ENCODE data around the gene TUBA4A. TPM values are rescaled to one million over a fixed set of nuclear protein-coding genes. Genes with fewer than 3 reads are reported as not detected.
A peak's percentile ranks its signal among the peaks of the same experiment; 100 is the strongest.

Gene TUBA4A
- total RNA-seq, 1 donor from 2014 or later = 18.0 TPM

DNA sequence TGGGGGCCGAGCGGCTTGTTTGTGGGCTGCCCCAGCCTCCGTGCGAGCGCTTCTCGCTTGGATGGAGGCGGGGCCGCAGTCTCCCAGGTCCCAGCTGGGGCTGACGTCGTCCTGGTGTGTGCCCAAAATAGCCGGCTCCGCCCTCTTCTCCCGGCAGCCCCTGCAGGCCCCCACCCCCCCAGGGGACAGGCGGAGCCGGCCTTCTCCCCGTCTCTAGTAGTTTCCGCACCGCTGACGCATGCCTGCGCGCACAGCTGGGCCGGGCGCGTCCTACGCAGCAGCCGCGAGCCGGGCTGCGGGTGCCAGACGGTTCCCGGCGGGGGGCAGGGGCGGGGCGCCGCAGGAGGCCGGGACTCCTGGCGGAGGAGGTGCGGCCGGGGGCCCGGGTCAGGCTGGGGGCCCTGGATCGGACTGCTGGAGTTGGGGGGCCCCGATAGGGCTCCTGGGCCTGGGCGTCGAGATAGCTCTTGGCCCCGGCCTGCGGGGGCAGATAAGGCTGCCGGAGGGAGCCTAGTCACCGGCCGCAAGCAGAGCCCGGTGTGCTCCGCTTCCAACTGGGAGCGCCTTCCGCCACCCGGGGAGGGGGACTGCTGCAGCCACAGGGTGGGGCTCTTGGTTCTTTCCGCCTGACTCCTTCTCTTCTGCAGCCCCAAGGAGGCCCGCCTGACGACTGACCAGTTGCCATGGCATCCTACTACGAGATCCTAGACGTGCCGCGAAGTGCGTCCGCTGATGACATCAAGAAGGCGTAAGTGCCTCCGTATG lies 25.6 kb upstream of the TUBA4A start, which contains the start of gene DNAJB2:
Gene DNAJB2 (plus strand): TSS at position 216 of the 765 bp plus-strand sequence. CDS start 468 bp downstream, at position 684.
- Mint-ChIP-seq H3K9me3 (ENCODE audit: unreplicated experiment) (no peaks in the 10 kb centered on the region), H3K27ac (ENCODE audit: unreplicated experiment) (peak within 1 kb of the TSS; percentile 98), H3K4me1 (ENCODE audit: low read depth, unreplicated experiment) (peaks cover 40% of the 10 kb centered on the region), H3K27me3 (ENCODE audit: low read depth, unreplicated experiment) (no peaks in the 10 kb centered on the region), H3K36me3 (ENCODE audit: low read depth, unreplicated experiment) (peaks cover 13% of the 10 kb centered on the region), H3K4me3 (ENCODE audit: unreplicated experiment) (peak within 1 kb of the TSS; percentile 89)
- no peaks in the 10 kb centered on the region for H3K9me3 ChIP-seq (ENCODE audit: insufficient read depth, low read depth, low read length)
- peak within 1 kb of the TSS; percentile 69 for H2AFZ ChIP-seq (ENCODE audit: low read depth, low read length)
- H4K20me1 ChIP-seq (ENCODE audit: insufficient read depth, low read length) = peaks cover 4% of the 10 kb centered on the region
- peaks cover 31% of the 10 kb centered on the region for H3K4me1 ChIP-seq (ENCODE audit: insufficient read depth, low read length)
- H3K36me3 ChIP-seq (ENCODE audit: insufficient read depth, low read length) = no peaks in the 10 kb centered on the region
- peaks cover 13% of the 10 kb centered on the region for H3K79me2 ChIP-seq (ENCODE audit: insufficient read depth, low read length)
- no peaks in the 10 kb centered on the region for H3K27me3 ChIP-seq (ENCODE audit: insufficient read depth, low read length)
- FAIRE-seq = no peak
- peak within 1 kb of the TSS; percentile 100 for H3K4me2 ChIP-seq (ENCODE audit: low read length)
- H3K9ac ChIP-seq (ENCODE audit: low read length) = peak within 1 kb of the TSS; percentile 92
- TF ChIP-seq, protein P1, sequence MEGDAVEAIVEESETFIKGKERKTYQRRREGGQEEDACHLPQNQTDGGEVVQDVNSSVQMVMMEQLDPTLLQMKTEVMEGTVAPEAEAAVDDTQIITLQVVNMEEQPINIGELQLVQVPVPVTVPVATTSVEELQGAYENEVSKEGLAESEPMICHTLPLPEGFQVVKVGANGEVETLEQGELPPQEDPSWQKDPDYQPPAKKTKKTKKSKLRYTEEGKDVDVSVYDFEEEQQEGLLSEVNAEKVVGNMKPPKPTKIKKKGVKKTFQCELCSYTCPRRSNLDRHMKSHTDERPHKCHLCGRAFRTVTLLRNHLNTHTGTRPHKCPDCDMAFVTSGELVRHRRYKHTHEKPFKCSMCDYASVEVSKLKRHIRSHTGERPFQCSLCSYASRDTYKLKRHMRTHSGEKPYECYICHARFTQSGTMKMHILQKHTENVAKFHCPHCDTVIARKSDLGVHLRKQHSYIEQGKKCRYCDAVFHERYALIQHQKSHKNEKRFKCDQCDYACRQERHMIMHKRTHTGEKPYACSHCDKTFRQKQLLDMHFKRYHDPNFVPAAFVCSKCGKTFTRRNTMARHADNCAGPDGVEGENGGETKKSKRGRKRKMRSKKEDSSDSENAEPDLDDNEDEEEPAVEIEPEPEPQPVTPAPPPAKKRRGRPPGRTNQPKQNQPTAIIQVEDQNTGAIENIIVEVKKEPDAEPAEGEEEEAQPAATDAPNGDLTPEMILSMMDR (IDR thresholded peaks at IDR 0.05; ENCODE audit: insufficient read depth, low read depth, low read length) = no peak
- TF ChIP-seq EZH2 (IDR thresholded peaks at IDR 0.05; ENCODE audit: insufficient read depth, low read length) = no peak
- H3K4me3 ChIP-seq (ENCODE audit: insufficient read depth, low read depth, low read length) = peak within 1 kb of the TSS; percentile 74
- H3K27ac ChIP-seq (ENCODE audit: low read depth, low read length) = peak within 1 kb of the TSS; percentile 92
- peak; percentile 96 for DNase-seq (ENCODE audit: low read depth)

DNA sequence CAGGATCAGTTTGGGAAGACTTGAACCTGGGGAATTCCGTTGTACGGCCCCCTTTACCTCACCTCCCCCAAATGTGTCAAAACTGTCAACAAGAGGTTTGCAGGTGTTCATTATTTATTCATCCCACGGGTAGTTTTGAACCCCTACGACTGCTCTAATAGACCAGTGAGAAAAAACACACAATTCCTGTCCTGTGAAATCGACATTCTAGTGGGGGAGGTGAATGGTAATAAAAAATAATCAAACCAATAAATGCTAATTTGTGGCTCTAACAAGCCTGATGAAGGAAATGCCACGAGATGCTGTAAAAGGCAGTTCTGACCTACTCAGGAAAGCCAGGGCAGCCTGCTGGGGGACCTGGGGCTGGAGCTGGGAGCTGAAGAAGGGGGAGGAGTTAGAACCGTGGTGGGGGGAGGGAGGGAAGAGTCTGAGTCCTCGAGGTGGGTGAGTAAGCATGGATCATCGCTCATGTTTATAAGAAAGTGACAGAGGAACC lies 25.0 kb upstream of the TUBA4A start:
- H3K27ac ChIP-seq (ENCODE audit: low read depth, low read length) = peak overlapping the region; percentile 92
- no peak for TF ChIP-seq EZH2 (IDR thresholded peaks at IDR 0.05; ENCODE audit: insufficient read depth, low read length)
- TF ChIP-seq, protein P1 (IDR thresholded peaks at IDR 0.05; ENCODE audit: insufficient read depth, low read depth, low read length) = no peak
- H3K4me1 ChIP-seq (ENCODE audit: insufficient read depth, low read length) = peaks cover 38% of the 10 kb centered on the region
- peak overlapping the region; percentile 83 for H3K9ac ChIP-seq (ENCODE audit: low read length)
- H3K4me2 ChIP-seq (ENCODE audit: low read length) = peak overlapping the region; percentile 76
- no peaks in the 10 kb centered on the region for H3K9me3 ChIP-seq (ENCODE audit: insufficient read depth, low read depth, low read length)
- no peaks in the 10 kb centered on the region for H3K27me3 ChIP-seq (ENCODE audit: insufficient read depth, low read length)
- H3K79me2 ChIP-seq (ENCODE audit: insufficient read depth, low read length) = peaks cover 13% of the 10 kb centered on the region
- H3K4me3 Mint-ChIP-seq (ENCODE audit: unreplicated experiment) = peak overlapping the region; percentile 82
- H3K36me3 ChIP-seq (ENCODE audit: insufficient read depth, low read length) = no peaks in the 10 kb centered on the region
- no peaks in the 10 kb centered on the region for H3K27me3 Mint-ChIP-seq (ENCODE audit: low read depth, unreplicated experiment)
- no peak for FAIRE-seq
- no peaks in the 10 kb centered on the region for H3K9me3 Mint-ChIP-seq (ENCODE audit: unreplicated experiment)
- peaks cover 45% of the 10 kb centered on the region for H3K4me1 Mint-ChIP-seq (ENCODE audit: low read depth, unreplicated experiment)
- DNase-seq (ENCODE audit: low read depth) = no peak
- peaks cover 4% of the 10 kb centered on the region for H4K20me1 ChIP-seq (ENCODE audit: insufficient read depth, low read length)
- peaks cover 13% of the 10 kb centered on the region for H3K36me3 Mint-ChIP-seq (ENCODE audit: low read depth, unreplicated experiment)
- peak overlapping the region; percentile 98 for H3K27ac Mint-ChIP-seq (ENCODE audit: unreplicated experiment)
- H2AFZ ChIP-seq (ENCODE audit: low read depth, low read length) = peak overlapping the region; percentile 64
- peak overlapping the region; percentile 22 for H3K4me3 ChIP-seq (ENCODE audit: insufficient read depth, low read depth, low read length)

All from astrocyte (in vitro differentiated cells and primary cell).